HEK293 (cell line): Measurements from ENCODE around the gene GMCL1.

ENCODE experiments used
- CTCF ChIA-PET: fragments of 350-600 bp; formaldehyde crosslinking; extraction: SDS; loops from one replicate; lab custom pipeline; 2021; ENCODE audit warnings: antibody characterized with exemption; lab: Yijun Ruan, JAX
- POLR2A ChIA-PET: fragments of 300-600 bp; formaldehyde crosslinking; extraction: SDS; loops from one replicate; lab custom pipeline; 2020; ENCODE audit warnings: antibody characterized with exemption, inconsistent platforms; lab: Yijun Ruan, JAX
- H3K27ac ChIP-seq: fragments of 200-500 bp; sonication (Bioruptor generic); 2 replicates; pipeline ENCODE4 v1.5.1; 2014; ENCODE audit warnings: low read depth, low read length, control low read depth, inconsistent platforms; ENCODE audit errors: extremely low read depth
- H3K36me3 ChIP-seq, 2 experiments: fragments of 200-500 bp in 1 of 2; sonication (Bioruptor generic) in 1 of 2; 1 replicate in 1 of 2; 2 replicates in 1 of 2; pipeline ENCODE4 v1.5.1; 2014 to 2017; ENCODE audit warnings: inconsistent platforms in 2 of 2, low read length in 2 of 2; ENCODE audit not compliant: control insufficient read depth in 2 of 2, insufficient read depth in 1 of 2
- H3K4me1 ChIP-seq: fragments of 200-500 bp; sonication (Bioruptor generic); 2 replicates; pipeline ENCODE4 v1.5.1; 2014; ENCODE audit warnings: mild to moderate bottlenecking, low read length, inconsistent platforms; ENCODE audit not compliant: control insufficient read depth, insufficient read depth
- H3K4me3 ChIP-seq: 2 replicates; pipeline ENCODE4 v1.5.1; 2011; ENCODE audit warnings: low read depth, mild to moderate bottlenecking, control low read depth, low read length, moderate library complexity
- H3K9me3 ChIP-seq: fragments of 200-500 bp; sonication (Bioruptor generic); 2 replicates; pipeline ENCODE4 v1.5.1; 2014; ENCODE audit warnings: low read depth, low read length, inconsistent platforms; ENCODE audit not compliant: control insufficient read depth, insufficient read depth
- CTCF ChIP-seq: fragments of 450-650 bp; formaldehyde crosslinking; IDR thresholded peaks from 2 replicates; pipeline ENCODE4 v1.5.1; 2016; ENCODE audit warnings: missing biosample characterization, missing genetic modification characterization
- KLF1 ChIP-seq: fragments of 450-650 bp; formaldehyde crosslinking; IDR thresholded peaks from 2 replicates; pipeline ENCODE4 v1.5.1; 2016; ENCODE audit warnings: missing biosample characterization, missing genetic modification characterization
- KLF8 ChIP-seq: fragments of 450-650 bp; formaldehyde crosslinking; IDR thresholded peaks from 2 replicates; pipeline ENCODE4 v1.5.1; 2016; ENCODE audit warnings: missing biosample characterization, missing genetic modification characterization
- SP2 ChIP-seq: fragments of 450-650 bp; formaldehyde crosslinking; IDR thresholded peaks from 2 replicates; pipeline ENCODE4 v1.5.1; 2016; ENCODE audit warnings: missing biosample characterization, missing genetic modification characterization
- SP7 ChIP-seq: fragments of 450-650 bp; formaldehyde crosslinking; IDR thresholded peaks from 2 replicates; pipeline ENCODE4 v1.5.1; 2016; ENCODE audit warnings: missing biosample characterization, missing genetic modification characterization
- ZBTB17 ChIP-seq: fragments of 450-650 bp; formaldehyde crosslinking; IDR thresholded peaks from 2 replicates; pipeline ENCODE4 v1.5.1; 2016; ENCODE audit warnings: missing biosample characterization, missing genetic modification characterization
- ZEB2 ChIP-seq: fragments of 450-650 bp; formaldehyde crosslinking; IDR thresholded peaks from 2 replicates; pipeline ENCODE4 v1.5.1; 2016; ENCODE audit warnings: missing biosample characterization, missing genetic modification characterization
- ZNF169 ChIP-seq: fragments of 450-650 bp; formaldehyde crosslinking; IDR thresholded peaks from 2 replicates; pipeline ENCODE4 v1.5.1; 2016; ENCODE audit warnings: missing biosample characterization, missing genetic modification characterization
- ZNF366 ChIP-seq: fragments of 450-650 bp; formaldehyde crosslinking; conservative IDR thresholded peaks from 2 replicates; pipeline ENCODE4 v1.5.1; 2016; ENCODE audit warnings: missing biosample characterization, missing genetic modification characterization
- ZNF391 ChIP-seq: fragments of 450-650 bp; formaldehyde crosslinking; IDR thresholded peaks from 2 replicates; pipeline ENCODE4 v1.5.1; 2016; ENCODE audit warnings: low read depth, missing biosample characterization, missing genetic modification characterization, borderline replicate concordance
- ZNF488 ChIP-seq: fragments of 450-650 bp; formaldehyde crosslinking; IDR thresholded peaks from 2 replicates; pipeline ENCODE4 v1.5.1; 2016; ENCODE audit warnings: missing biosample characterization, missing genetic modification characterization
- ZNF776 ChIP-seq: fragments of 450-650 bp; formaldehyde crosslinking; IDR thresholded peaks from 2 replicates; pipeline ENCODE4 v1.5.0; 2017; ENCODE audit warnings: missing biosample characterization, missing genetic modification characterization, borderline replicate concordance
- ZNF777 ChIP-seq: fragments of 450-650 bp; formaldehyde crosslinking; IDR thresholded peaks from 2 replicates; pipeline ENCODE4 v1.5.1; 2017; ENCODE audit warnings: missing biosample characterization, missing genetic modification characterization, borderline replicate concordance
- ZSCAN30 ChIP-seq: fragments of 450-650 bp; IDR thresholded peaks from 2 replicates; pipeline ENCODE4 v1.5.1; 2018; ENCODE audit warnings: missing biosample characterization, mild to moderate bottlenecking, missing genetic modification characterization, moderate library complexity
- TF ChIP-seq, protein P1 (sequence below): fragments of 450-650 bp; formaldehyde crosslinking; IDR thresholded peaks from 2 replicates; pipeline ENCODE4 v1.5.1; 2016; ENCODE audit warnings: missing biosample characterization, missing genetic modification characterization
- TF ChIP-seq, protein P2 (sequence below): fragments of 450-650 bp; formaldehyde crosslinking; optimal IDR thresholded peaks from 2 replicates; pipeline ENCODE3; 2016; ENCODE audit warnings: missing biosample characterization, mild to moderate bottlenecking, missing genetic modification characterization
- TF ChIP-seq, protein P3 (sequence below): fragments of 450-650 bp; formaldehyde crosslinking; IDR thresholded peaks from 2 replicates; pipeline ENCODE4 v1.5.1; 2017; ENCODE audit warnings: missing biosample characterization, missing genetic modification characterization
- TF ChIP-seq, protein P4 (sequence below): fragments of 450-650 bp; formaldehyde crosslinking; IDR thresholded peaks from 2 replicates; pipeline ENCODE4 v1.5.1; 2017; ENCODE audit warnings: missing biosample characterization, missing genetic modification characterization
- TF ChIP-seq, protein P5 (sequence below): fragments of 450-650 bp; formaldehyde crosslinking; IDR thresholded peaks from 2 replicates; pipeline ENCODE4 v1.5.1; 2017; ENCODE audit warnings: missing biosample characterization, missing genetic modification characterization

Gene GMCL1, protein sequence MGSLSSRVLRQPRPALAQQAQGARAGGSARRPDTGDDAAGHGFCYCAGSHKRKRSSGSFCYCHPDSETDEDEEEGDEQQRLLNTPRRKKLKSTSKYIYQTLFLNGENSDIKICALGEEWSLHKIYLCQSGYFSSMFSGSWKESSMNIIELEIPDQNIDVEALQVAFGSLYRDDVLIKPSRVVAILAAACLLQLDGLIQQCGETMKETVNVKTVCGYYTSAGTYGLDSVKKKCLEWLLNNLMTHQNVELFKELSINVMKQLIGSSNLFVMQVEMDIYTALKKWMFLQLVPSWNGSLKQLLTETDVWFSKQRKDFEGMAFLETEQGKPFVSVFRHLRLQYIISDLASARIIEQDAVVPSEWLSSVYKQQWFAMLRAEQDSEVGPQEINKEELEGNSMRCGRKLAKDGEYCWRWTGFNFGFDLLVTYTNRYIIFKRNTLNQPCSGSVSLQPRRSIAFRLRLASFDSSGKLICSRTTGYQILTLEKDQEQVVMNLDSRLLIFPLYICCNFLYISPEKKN

GRCh38 chr2:69829256-69830044 lies at the start of gene GMCL1:
TSS of gene GMCL1 (plus strand) at chr2:69829660. CDS start at chr2:69829893, 233 bp downstream.
- peak within 1 kb of the TSS; percentile 71 for H3K4me3 ChIP-seq
- peak within 1 kb of the TSS; percentile 81 for H3K27ac ChIP-seq
- ChIA-PET CTCF (interaction anchor here (0.7 to 1.4 kb wide), 4 partner anchors 12 to 1941 kb away, joined by 3 to 7 read pairs (median 5); no protein-coding TSS in a partner anchor), POLR2A (interaction anchor here (0.5 to 1.7 kb wide), 4 partner anchors 85 to 391 kb away, joined by 4 to 5 read pairs (median 4); no protein-coding TSS in a partner anchor)
- peaks cover 6% of the 10 kb centered on the region for H3K4me1 ChIP-seq
- no peaks in the 10 kb centered on the region for H3K9me3 ChIP-seq
- peaks cover 0 to 5% of the 10 kb centered on the region in 2 experiments; a peak in 2 of 3 replicates for H3K36me3 ChIP-seq
- TF ChIP-seq CTCF (tag by site-specific recombination) (peak; percentile 54), ZNF776 (no peak), ZNF777 (tag by site-specific recombination) (no peak), ZNF366 (no peak), ZSCAN30 (0 out of 2 replicates have a peak, but pooled peaks have one; percentile 17), SP2 (tag by site-specific recombination) (peak; percentile 89), ZEB2 (tag by site-specific recombination) (peak; percentile 58), ZNF169 (tag by site-specific recombination) (no peak), KLF1 (tag by site-specific recombination) (peak; percentile 67), KLF8 (tag by site-specific recombination) (peak; percentile 84), ZBTB17 (tag by site-specific recombination) (peak; percentile 88), ZNF391 (tag by site-specific recombination) (0 out of 2 replicates have a peak, but pooled peaks have one; percentile 19), ZNF488 (tag by site-specific recombination) (no peak), SP7 (tag by site-specific recombination) (no peak)
- TF ChIP-seq, protein P1, sequence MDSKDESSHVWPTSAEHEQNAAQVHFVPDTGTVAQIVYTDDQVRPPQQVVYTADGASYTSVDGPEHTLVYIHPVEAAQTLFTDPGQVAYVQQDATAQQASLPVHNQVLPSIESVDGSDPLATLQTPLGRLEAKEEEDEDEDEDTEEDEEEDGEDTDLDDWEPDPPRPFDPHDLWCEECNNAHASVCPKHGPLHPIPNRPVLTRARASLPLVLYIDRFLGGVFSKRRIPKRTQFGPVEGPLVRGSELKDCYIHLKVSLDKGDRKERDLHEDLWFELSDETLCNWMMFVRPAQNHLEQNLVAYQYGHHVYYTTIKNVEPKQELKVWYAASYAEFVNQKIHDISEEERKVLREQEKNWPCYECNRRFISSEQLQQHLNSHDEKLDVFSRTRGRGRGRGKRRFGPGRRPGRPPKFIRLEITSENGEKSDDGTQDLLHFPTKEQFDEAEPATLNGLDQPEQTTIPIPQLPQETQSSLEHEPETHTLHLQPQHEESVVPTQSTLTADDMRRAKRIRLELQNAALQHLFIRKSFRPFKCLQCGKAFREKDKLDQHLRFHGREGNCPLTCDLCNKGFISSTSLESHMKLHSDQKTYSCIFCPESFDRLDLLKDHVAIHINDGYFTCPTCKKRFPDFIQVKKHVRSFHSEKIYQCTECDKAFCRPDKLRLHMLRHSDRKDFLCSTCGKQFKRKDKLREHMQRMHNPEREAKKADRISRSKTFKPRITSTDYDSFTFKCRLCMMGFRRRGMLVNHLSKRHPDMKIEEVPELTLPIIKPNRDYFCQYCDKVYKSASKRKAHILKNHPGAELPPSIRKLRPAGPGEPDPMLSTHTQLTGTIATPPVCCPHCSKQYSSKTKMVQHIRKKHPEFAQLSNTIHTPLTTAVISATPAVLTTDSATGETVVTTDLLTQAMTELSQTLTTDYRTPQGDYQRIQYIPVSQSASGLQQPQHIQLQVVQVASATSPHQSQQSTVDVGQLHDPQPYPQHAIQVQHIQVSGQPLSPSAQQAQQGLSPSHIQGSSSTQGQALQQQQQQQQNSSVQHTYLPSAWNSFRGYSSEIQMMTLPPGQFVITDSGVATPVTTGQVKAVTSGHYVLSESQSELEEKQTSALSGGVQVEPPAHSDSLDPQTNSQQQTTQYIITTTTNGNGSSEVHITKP = peak; percentile 77
- TF ChIP-seq, protein P2, sequence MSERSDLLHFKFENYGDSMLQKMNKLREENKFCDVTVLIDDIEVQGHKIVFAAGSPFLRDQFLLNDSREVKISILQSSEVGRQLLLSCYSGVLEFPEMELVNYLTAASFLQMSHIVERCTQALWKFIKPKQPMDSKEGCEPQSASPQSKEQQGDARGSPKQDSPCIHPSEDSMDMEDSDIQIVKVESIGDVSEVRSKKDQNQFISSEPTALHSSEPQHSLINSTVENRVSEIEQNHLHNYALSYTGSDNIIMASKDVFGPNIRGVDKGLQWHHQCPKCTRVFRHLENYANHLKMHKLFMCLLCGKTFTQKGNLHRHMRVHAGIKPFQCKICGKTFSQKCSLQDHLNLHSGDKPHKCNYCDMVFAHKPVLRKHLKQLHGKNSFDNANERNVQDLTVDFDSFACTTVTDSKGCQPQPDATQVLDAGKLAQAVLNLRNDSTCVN (tag by site-specific recombination) = peak; percentile 92
- TF ChIP-seq, protein P3, sequence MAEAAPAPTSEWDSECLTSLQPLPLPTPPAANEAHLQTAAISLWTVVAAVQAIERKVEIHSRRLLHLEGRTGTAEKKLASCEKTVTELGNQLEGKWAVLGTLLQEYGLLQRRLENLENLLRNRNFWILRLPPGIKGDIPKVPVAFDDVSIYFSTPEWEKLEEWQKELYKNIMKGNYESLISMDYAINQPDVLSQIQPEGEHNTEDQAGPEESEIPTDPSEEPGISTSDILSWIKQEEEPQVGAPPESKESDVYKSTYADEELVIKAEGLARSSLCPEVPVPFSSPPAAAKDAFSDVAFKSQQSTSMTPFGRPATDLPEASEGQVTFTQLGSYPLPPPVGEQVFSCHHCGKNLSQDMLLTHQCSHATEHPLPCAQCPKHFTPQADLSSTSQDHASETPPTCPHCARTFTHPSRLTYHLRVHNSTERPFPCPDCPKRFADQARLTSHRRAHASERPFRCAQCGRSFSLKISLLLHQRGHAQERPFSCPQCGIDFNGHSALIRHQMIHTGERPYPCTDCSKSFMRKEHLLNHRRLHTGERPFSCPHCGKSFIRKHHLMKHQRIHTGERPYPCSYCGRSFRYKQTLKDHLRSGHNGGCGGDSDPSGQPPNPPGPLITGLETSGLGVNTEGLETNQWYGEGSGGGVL = peak; percentile 8; the same call in 1 of the 2 replicates
- TF ChIP-seq, protein P4, sequence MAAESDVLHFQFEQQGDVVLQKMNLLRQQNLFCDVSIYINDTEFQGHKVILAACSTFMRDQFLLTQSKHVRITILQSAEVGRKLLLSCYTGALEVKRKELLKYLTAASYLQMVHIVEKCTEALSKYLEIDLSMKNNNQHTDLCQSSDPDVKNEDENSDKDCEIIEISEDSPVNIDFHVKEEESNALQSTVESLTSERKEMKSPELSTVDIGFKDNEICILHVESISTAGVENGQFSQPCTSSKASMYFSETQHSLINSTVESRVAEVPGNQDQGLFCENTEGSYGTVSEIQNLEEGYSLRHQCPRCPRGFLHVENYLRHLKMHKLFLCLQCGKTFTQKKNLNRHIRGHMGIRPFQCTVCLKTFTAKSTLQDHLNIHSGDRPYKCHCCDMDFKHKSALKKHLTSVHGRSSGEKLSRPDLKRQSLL = peak; percentile 97
- TF ChIP-seq, protein P5, sequence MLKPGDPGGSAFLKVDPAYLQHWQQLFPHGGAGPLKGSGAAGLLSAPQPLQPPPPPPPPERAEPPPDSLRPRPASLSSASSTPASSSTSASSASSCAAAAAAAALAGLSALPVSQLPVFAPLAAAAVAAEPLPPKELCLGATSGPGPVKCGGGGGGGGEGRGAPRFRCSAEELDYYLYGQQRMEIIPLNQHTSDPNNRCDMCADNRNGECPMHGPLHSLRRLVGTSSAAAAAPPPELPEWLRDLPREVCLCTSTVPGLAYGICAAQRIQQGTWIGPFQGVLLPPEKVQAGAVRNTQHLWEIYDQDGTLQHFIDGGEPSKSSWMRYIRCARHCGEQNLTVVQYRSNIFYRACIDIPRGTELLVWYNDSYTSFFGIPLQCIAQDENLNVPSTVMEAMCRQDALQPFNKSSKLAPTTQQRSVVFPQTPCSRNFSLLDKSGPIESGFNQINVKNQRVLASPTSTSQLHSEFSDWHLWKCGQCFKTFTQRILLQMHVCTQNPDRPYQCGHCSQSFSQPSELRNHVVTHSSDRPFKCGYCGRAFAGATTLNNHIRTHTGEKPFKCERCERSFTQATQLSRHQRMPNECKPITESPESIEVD = no peak
